HepG2 (cell line): ENCODE measurements around the gene GPR37L1. TPM values are rescaled to one million over a fixed set of nuclear protein-coding genes. Genes with fewer than 3 reads are reported as not detected.

Experiments
- CREB1 ChIP-seq, 2 experiments: fragments of 450-650 bp in 1 of 2; IDR thresholded peaks; 2 replicates each; pipeline ENCODE4 v1.6.1; 2016 to 2017; ENCODE audit warnings: control low read depth in 1 of 2, mild to moderate bottlenecking in 1 of 2, missing compliant biosample characterization in 1 of 2, missing genetic modification characterization in 1 of 2
- HES4 ChIP-seq: sonication (generic); formaldehyde crosslinking; IDR thresholded peaks from 2 replicates; pipeline ENCODE4 v1.9.0; 2021; ENCODE audit warnings: mild to moderate bottlenecking, missing genetic modification reagents, borderline replicate concordance
- HOXA9 ChIP-seq: sonication (generic); formaldehyde crosslinking; IDR thresholded peaks from 2 replicates; pipeline ENCODE4 v1.8.1; 2022; ENCODE audit warnings: missing genetic modification reagents, mild to moderate bottlenecking, moderate library complexity, borderline replicate concordance
- LCORL ChIP-seq, 2 experiments: fragments of 450-650 bp in 1 of 2; sonication (generic) in 1 of 2; formaldehyde crosslinking in 1 of 2; IDR thresholded peaks; 2 replicates each; pipeline versions ENCODE4 v1.5.0 to v1.6.1; 2017 to 2020; ENCODE audit warnings: antibody characterized with exemption in 1 of 2, missing genetic modification reagents in 1 of 2
- RFX5 ChIP-seq: IDR thresholded peaks from 2 replicates; pipeline ENCODE4 v1.6.1; 2011; ENCODE audit warnings: low read depth, low read length, improper control_type of control experiment
- ZFP37 ChIP-seq: sonication (generic); formaldehyde crosslinking; IDR thresholded peaks from 2 replicates; pipeline ENCODE4 v1.4.0; 2020; ENCODE audit warnings: missing genetic modification reagents, borderline replicate concordance
- ZMYM2 ChIP-seq: sonication (generic); formaldehyde crosslinking; IDR thresholded peaks from 2 replicates; pipeline ENCODE4 v1.8.0; 2022; ENCODE audit warnings: mild to moderate bottlenecking, missing genetic modification reagents
- ZNF296 ChIP-seq: sonication (generic); formaldehyde crosslinking; conservative IDR thresholded peaks from 2 replicates; pipeline ENCODE4 v1.5.0; 2020; ENCODE audit warnings: mild to moderate bottlenecking, missing genetic modification reagents
- ZNF616 ChIP-seq: sonication (generic); formaldehyde crosslinking; IDR thresholded peaks from 2 replicates; pipeline ENCODE4 v1.5.0; 2020; ENCODE audit warnings: low read depth, mild to moderate bottlenecking, missing genetic modification reagents
- ZNF883 ChIP-seq: sonication (generic); formaldehyde crosslinking; IDR thresholded peaks from 2 replicates; pipeline ENCODE4 v1.5.1; 2020; ENCODE audit warnings: mild to moderate bottlenecking, missing genetic modification reagents; ENCODE audit errors: not compliant biosample characterization
- polyA plus RNA-seq, 8 experiments: library from polyadenylated mRNA; depleted of rRNA in 3 of 8; stranded (reverse) in 7 of 8; unstranded in 1 of 8; fragments of >200 nt; fragmentation: Illumina TruSeq in 4 of 8; extraction: Trizol in 4 of 8; gene quantifications; 2 replicates each; pipeline versions ENCODE4 v1.2.1 to v1.2.3, GENCODE V29; 2011 to 2016; ENCODE audit warnings: low read depth in 4 of 8, missing spikeins in 1 of 8, mixed read lengths in 1 of 8; ENCODE audit not compliant: insufficient read depth in 1 of 8
- total RNA-seq, 5 experiments: library from RNA; depleted of rRNA; stranded (reverse); fragments of >200 nt; fragmentation: Illumina TruSeq; extraction: Trizol; gene quantifications; 2 replicates each; pipeline ENCODE4 v1.2.3, GENCODE V29; 2016; ENCODE audit warnings: low read depth in 1 of 5
- TF ChIP-seq, protein P1 (sequence below): sonication (generic); formaldehyde crosslinking; IDR thresholded peaks from 2 replicates; pipeline ENCODE4 v1.4.0; 2020; ENCODE audit warnings: missing genetic modification reagents
- TF ChIP-seq, protein P2 (sequence below): sonication (generic); formaldehyde crosslinking; IDR thresholded peaks from 2 replicates; pipeline ENCODE4 v1.4.0; 2020; ENCODE audit warnings: missing genetic modification reagents, borderline replicate concordance

GPR37L1 gene
- total and polyA plus RNA-seq, 2 of the 13 experiments (the other 11 are each of a cell fraction or from before 2014, with no cell fraction given) = 0.13 TPM; not detected in 1

DNA sequence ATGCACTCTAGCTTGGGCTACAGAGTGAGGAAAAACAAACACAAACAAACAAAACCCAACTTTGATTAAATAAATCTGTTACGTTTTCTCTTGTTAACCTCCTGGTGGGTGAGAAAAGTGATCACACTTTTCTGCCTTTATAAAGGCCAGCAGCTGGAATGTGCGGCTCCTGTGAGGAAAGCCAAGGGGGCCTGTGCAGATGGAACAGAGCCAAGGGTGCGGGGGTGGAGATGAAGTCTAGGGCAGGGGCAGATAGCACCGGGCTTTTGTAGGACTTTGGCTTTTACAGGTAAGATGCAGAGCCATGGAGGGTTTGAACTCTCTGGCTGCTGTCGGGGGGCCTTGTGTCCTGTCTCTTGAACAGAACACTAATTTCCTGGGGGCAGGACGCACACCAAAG is 40.7 kb upstream of the GPR37L1 start (continued):
- TF ChIP-seq ZMYM2 (CRISPR knock-in tag) = 0 out of 2 replicates have a peak, but pooled peaks have one; percentile 15
- TF ChIP-seq HOXA9 (CRISPR knock-in tag) = no peak
- TF ChIP-seq ZFP37 = no peak
- no peak for TF ChIP-seq ZNF616 (CRISPR knock-in tag)
- TF ChIP-seq, protein P1, sequence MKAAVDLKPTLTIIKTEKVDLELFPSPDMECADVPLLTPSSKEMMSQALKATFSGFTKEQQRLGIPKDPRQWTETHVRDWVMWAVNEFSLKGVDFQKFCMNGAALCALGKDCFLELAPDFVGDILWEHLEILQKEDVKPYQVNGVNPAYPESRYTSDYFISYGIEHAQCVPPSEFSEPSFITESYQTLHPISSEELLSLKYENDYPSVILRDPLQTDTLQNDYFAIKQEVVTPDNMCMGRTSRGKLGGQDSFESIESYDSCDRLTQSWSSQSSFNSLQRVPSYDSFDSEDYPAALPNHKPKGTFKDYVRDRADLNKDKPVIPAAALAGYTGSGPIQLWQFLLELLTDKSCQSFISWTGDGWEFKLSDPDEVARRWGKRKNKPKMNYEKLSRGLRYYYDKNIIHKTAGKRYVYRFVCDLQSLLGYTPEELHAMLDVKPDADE (CRISPR knock-in tag) = no peak
- no peak for TF ChIP-seq ZNF883 (CRISPR knock-in tag)
- no peak for TF ChIP-seq CREB1 (IDR thresholded peaks at IDR 0.05)
- no peak for TF ChIP-seq CREB1 (CRISPR knock-in tag; IDR thresholded peaks at IDR 0.05)
- no peak for TF ChIP-seq RFX5
- TF ChIP-seq, protein P2, sequence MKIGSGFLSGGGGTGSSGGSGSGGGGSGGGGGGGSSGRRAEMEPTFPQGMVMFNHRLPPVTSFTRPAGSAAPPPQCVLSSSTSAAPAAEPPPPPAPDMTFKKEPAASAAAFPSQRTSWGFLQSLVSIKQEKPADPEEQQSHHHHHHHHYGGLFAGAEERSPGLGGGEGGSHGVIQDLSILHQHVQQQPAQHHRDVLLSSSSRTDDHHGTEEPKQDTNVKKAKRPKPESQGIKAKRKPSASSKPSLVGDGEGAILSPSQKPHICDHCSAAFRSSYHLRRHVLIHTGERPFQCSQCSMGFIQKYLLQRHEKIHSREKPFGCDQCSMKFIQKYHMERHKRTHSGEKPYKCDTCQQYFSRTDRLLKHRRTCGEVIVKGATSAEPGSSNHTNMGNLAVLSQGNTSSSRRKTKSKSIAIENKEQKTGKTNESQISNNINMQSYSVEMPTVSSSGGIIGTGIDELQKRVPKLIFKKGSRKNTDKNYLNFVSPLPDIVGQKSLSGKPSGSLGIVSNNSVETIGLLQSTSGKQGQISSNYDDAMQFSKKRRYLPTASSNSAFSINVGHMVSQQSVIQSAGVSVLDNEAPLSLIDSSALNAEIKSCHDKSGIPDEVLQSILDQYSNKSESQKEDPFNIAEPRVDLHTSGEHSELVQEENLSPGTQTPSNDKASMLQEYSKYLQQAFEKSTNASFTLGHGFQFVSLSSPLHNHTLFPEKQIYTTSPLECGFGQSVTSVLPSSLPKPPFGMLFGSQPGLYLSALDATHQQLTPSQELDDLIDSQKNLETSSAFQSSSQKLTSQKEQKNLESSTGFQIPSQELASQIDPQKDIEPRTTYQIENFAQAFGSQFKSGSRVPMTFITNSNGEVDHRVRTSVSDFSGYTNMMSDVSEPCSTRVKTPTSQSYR (CRISPR knock-in tag) = peak; percentile 16; the same call in 1 of the 2 replicates
- TF ChIP-seq HES4 (CRISPR knock-in tag) = no peak
- no peak for TF ChIP-seq ZNF296
- no peak for TF ChIP-seq LCORL (IDR thresholded peaks at IDR 0.05)
- peak; percentile 52; the same call in 1 of the 2 replicates for TF ChIP-seq LCORL (CRISPR knock-in tag; IDR thresholded peaks at IDR 0.05)
